GM21717 (cell line): ENCODE results near the gene ANKRD33B.

Source experiments
- ATAC-seq: cut with Tn5 transposase; IDR thresholded peaks from one replicate; pipeline ENCODE4 v1.9.1; 2021; ENCODE audit warnings: mild to moderate bottlenecking, moderate library complexity; ENCODE audit not compliant: unreplicated experiment

ANKRD33B gene

DNA sequence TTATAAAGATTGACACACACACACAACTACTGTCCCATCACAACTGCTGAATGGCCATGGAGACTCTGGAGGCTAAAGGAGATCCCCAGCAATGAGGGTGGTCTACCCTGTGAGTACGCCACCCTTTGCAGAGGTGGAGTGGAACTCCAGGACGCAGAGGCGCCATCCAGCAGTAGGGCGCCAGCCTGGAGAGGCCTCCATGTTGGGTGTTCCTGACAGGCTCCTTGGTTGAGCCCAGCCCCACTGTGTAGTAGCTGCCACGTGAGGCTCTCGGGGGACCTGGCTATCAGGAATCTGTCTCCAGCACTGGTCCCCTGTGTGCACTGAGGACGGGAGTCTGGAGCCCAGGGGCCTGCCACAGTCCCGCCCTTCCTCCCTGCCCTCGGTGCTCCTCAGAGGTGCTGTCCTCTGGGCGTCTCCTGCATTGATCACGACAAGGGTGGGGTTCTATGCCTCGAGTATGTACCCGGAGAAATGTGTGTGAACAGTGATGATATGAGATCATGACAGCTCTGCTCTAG, 124.8 kb downstream of the ANKRD33B start:
- ATAC-seq = no peak

DNA sequence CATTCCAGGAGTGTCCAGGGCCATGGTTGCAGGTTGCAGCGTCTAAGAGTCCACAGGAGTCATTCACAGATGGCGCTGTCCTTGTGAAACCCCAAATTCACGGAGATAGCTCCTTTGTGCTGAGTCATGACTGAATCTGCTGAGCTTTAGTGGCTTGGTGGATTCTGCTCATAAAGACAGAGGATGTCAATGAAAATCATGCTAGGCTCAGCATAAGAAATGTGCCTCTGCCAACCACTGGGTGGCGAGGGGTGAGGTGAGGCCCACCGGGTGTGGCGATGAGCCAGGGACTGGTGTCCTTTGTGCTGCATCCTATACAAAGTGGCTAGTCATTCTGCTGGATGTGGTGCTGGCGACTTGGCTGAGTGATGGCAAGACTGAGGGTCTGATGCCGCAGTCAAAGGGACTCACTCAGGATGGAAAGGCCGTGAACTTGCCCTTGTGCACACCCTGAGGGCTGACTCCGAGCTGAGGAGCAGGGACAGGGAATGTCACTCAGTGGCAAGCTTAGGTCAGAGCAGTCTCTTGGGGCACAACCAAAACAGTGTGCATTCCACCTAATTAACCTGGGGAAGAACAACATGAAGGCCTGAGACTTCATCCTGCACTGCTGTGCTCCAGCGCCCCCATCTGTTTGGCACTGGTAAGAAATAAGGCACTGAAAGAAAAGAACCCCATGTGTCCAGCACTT, 125.7 kb downstream of the ANKRD33B start:
- ATAC-seq = no peak

DNA sequence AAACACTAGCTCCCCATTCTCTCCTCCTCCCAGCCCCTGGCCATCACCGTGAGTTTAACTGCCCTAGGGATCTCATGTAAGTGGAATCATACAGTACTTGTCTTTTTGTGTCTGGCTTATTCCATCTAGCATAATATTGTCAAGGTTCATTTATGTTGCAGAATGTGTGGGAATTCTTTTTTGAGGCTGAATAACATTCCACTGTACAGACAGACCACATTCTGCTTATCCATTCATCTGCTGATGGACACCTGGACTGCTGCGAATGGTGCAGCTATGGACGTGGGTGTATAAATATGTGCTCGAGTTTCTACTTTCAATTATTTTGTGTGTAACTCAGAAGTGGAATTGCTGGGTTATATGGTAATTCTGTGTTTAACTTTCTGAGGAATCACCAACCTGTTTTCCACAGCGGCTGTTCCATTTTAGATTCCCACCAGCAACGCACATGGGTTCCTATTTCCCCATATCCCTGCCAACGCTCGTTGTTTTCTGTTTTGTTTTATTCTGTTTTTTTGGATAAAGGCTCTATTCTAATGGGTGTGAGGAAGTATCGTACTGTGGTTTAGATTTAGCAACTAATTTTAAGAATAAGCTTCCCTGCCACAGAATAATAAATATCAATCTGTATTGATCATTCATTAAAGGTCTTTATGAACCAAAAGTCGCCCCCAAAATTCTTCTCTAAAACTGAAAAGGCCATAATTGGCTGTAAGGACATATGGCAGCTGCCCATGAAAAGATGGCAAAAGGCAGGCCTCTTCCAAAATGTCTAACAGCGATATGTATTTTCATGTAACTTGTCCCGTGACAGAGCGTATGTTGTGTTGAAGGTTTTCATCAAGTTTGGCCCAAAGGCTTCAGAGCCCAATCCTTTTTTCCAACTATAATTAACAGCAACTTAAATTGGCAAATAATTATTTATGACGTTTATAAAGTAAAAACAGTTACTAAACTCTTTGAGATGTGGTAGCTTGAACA, 126.9 kb downstream of the ANKRD33B start:
- ATAC-seq = no peak

DNA sequence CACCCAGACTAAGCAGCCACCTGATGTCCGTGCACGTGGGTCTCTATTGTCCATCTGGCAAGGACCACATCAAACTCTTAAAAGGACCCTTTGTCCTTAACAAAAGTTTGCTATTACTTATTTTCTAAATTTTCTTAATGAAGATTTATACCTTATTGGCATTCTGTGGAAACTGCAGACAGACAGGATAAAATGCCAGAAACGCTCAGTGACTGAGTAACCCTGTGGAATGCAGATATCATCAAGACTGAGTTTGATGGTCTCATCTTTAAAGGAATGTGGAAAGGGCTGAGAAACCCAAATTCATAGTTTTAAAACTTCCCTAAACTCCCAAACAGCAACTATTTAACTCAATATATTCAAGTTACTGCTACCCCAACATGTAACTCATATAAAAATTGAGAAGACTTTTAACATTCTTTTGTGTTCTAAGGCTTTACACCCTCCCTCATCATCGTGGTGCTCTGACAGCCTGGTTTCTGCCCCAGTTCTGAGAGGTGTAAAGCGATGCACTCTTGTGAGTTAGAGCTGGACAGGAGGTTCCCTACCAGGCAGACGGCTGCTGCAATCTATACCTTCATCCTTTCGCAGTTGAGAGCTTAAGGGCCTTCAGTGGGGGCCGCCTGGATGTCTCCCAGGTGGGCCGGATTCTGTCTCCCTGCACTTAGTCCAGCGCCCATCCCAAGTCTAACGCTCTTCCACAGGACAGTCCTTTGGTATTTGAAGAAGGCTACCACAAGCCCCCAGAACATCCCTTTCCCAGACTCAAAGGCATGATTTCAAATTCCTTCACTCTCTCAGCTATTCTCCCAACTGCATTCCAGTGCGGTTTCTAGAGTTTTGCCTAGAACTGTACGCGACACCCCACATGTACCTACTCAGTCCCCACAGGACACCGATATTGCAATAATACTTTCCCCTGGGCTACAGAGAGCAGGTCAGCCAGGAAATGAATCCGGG, 128.2 kb downstream of the ANKRD33B start:
- no peak for ATAC-seq

DNA sequence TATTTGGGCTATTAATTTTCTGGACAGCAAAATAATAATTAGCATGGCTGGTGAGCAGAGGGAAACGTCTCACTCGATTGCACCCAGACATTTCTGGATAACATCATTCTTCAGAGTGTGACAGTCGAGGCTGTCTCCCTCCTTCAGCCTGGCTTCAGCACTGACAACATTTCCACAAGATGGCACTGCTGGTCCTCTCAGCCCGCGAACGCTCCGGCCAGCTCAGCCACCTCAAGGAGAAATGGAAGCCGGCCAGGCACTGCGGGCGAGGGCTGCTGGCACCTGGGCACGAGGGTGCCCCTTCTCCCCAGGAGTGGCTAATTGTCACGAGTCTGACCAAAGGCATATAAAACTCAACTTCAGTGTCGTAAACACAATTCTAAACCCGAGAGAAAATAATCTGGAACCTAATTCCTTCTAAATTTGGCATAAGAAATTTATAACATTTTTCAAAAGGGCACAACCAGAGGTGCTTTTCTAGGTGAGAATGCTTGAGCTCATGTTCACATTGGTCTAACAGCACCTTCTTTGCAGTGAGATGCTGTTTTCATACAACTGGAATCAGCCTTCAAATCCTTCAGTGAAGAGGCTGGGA, 131.3 kb downstream of the ANKRD33B start:
- peak; percentile 40 for ATAC-seq

DNA sequence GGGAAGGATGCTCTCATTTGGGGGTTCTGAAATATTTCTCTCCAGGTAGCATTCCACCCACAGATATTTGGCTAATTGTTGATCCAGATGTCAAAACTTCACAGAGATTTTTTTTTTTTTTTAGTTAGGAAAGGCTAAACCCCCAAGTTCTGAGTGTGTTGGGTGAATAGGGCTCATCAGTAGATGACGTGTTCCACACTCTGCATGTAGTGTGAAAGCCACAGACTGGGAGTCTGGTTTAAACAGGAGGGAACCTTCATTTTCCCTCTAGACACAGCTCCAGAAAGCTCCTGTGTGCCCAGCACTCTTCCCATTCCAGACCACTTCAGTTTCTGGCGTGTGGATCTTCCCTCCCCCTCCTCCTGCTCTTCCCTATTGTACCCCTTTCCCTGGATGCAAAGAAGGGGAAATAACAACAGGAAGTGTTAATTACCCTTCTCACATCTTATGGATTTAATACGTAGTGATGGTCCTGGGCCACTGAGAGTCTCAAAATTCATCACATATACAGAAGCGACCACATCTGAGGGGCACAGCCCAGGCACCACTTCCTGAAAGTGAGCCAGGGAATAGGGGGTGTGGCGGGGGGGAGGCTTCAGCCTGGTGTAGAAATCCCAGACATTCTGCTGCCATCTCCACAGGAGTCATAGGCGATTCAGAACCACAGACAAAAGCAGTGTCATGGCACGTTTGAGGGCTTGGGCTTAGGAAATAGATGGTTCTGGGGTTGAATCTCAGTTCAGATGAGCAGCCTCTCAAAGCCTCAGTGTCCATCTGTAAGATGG, 132.1 kb downstream of the ANKRD33B start:
- ATAC-seq = no peak

DNA sequence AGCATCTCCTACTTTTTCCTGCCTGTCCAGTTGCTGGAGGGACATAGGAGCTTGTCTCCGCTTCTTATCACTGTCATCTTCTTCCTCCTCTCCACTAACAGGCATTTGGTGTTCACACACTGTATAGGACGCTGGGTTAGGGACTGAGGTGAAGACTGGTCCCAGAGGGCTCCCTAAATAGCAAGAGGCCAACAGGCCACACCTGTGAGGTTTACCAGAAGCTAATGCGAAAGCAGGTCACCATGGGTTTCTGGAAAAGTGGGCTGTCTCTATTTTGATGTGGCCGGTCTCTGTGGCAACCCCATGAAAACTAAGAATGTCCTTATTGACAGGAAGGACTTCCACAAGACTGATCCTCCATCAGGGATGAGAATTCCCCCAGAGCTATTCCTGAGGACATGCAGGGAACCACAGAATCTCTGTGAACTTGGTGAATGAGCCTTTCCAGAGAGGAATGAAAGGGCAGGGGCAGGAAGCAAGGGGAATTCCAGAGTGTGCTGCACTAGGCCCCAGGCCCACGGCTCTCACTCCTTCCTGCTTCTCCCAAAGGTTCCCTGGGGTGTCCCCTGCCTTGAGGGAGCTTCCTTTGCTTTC, 135.5 kb downstream of the ANKRD33B start:
- peak; percentile 40 for ATAC-seq

DNA sequence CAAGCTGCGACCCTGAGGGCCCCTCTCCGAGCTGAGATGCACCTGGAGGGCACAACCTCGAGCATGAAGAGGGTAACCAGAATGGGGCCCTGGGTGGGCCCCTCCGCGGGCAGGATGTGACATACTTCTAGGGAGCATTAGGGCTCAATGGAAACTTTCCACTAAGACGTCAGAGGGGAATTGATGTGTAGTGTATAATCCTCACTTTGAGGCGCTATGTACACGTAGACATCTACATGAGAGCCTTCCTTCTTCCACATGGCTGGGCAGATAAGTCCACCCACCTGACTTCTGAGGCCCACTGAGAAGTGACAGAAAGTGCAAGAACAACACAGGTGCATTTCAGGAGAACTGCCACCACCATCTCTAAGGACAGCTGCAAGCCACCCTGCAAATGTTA, 136.1 kb downstream of the ANKRD33B start:
- ATAC-seq = peak; percentile 68

DNA sequence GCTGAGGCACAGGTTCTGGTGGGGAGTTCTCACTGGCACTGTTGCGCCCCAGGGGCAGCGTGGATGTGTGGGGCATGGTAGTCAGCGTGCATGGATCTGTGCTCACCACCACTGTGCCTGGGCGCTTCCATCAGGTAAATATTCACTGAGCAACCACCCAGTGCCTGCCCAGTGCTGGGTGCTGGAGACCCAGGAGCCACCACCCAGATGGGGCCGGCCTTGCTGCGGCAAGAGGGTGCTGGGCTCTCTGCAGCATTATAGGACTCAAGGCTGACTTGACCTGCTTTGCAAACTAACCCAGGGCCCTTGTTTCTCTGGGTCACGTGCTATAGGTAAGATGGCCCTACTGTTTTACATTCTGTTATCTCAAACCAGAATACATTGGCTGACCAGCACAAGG, 136.6 kb downstream of the ANKRD33B start:
- ATAC-seq = peak; percentile 6

DNA sequence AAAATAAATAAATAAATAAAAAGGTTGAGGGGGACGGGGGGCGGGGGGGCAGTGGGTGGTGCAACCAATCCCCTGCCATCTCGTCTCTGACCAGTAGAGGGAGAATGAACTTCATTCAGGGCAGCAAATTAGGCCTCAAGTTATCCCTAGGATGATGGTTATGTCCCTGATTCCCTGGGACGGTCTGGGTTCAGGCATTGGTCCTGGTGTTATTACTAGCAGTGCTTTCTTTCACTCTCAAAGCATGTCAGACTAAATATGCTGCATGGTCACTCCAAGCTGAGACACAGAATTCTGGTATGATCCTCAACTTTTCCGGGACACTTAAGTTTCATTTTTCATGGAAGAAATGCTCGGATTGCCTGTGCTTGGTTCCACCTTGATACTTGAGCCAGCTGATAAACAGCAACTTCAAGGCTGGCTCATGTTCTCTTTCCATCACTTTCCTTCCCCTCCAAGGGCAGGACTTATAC, 137.7 kb downstream of the ANKRD33B start:
- ATAC-seq = no peak

DNA sequence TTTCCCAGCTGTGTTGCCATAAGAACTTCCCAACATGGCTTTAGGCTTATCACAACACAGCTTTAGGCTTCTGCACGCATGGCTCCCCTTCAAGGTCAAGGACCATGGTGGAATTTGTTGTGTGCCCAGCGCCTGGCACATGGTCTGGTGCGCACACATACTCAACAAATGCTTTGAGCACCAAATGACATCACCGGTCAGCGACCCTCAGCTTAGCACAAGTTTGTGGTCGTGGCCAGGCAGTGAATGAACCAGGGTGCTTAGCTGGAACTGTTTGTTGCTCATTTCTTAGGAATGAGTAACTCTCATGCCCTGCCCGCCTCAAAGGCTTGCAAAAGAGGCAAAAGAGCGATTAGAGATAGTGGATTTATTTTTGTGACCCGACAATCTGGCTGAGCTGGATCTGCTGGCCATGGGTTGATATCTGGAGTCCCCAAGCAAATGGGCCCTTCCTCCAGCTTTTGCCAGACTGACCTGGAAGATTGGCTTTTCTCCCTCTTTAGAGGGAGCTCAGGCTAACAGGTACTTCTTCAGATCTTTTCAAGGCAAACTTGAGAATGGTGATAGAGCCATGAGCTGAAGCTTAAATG, 138.3 kb downstream of the ANKRD33B start:
- no peak for ATAC-seq

DNA sequence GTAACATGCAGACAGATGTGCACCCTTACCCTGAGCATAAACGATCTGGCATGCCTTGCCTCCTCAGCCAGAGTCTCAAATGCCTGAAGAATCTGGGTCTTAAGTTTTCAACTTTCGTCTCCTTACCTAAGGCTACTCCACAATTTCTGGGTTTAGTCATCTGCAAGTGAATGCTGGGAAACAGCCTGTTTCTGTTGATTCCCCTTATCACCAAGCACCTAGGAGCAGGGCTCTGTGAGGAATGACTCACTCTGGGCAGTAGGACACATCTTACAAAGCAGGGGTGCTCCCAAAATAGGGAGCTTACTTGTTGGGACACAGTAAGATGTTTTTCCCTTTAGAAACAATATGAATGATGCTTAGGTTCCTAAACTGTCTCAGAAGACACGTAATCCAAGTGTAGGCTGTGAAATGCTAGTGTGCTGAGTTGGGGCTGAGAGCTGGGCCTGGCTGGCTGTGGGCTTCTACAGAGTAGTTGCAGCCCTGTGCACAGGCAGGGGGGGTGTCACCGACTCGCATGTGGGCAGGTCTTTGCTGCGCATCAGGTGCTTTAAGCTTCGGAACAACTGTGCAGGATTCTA, 139.1 kb downstream of the ANKRD33B start:
- no peak for ATAC-seq

DNA sequence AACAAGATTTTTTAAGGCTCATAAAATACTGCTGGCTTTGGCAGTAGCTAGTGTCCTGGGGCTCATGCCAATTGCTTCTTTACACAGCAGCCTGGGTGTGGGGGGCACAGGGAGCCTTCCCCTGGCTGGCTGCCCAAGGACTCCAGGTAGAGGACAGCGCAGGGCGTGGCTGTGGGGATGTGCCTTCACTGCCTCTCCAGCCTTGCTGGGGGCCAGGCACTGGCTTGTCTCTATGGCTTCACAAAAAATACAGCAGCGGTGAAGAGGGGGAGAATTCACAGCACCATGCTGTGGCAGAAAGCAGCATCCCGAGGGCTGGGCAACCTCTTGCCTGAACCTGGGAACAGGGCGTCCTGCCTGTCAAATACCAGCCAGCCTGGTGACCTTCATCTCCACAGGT, 139.8 kb downstream of the ANKRD33B start:
- no peak for ATAC-seq

DNA sequence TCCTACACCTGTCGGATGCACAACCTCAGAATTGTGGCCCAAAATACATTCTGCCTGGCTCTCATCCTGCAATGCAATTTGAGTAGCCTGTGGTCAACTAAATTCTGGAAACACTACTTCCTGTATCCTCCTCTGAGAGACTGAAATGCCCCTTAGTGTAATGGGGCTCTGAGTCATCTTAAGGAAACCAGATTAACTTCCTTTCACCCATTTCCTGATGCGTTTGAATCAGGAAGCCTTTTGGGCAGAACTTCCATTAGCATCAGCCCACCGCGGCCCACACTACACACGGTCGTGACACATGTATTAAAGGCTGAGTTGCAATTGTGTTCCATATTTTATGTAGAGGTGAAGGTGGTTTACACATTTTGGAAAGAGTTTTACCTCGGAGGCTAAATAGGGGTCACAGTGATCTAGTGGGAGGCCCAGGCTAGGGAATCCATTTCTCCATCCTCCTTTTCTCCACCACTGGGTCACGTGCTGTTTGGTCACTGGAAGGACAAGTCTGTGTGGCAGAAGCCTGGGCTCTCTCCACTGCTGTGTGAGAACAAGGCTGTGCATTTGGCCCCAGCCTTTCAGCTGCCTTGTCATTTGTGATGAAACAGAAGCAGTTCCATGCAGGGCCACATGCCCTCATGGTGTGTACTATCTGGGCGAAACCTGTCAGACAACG, 141.2 kb downstream of the ANKRD33B start:
- no peak for ATAC-seq

DNA sequence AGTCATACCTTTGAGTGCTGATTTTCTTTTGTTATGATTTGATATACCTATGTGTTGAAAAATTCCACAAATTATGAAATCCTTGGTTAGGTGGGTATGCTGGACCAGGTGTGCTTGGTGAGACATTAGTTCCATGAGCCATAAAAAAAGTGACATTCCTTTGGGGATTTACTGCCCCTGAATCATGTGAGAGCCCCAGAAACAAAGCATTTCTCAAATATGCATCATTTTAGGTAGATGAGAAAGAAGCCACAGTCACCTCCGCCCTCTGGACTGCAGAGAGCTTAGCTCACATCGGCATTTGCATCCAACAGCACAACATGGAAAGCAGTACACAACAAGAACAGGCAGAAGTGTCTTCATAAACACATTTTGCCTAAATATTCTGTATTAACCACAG, 141.9 kb downstream of the ANKRD33B start:
- no peak for ATAC-seq

DNA sequence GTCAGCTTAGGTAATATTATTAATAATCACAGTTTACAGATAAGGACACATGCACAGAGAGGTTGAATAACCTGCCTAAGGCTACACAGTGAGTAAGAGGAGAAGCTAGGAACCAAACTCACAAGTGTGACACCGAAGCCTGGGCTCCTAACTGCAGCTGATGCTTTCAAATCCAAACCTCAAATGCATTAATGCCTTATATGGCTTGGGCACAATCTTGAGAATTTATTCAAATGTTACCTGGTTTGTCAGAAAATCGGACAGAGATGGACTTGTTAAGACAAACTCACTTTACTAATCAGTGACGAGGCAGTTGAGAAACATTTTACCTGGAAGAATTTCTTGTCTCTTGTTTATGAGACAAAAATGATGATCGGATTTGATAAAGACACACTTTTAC, 142.5 kb downstream of the ANKRD33B start:
- ATAC-seq = no peak
